ENCODE results near the gene GBP3.
"Not testable (repeated sequence)": the region's sequence is repeated elsewhere in the genome, so short reads cannot be mapped to it uniquely, and the experiment has no call there.

GBP3 gene

GRCh38 chr1:89029051-89029450 is 6.4 kb upstream of the GBP3 start:
- not testable (repeated sequence) for H3K36me3 ChIP-seq (ENCODE audit: insufficient read depth); H3K4me2 ChIP-seq; H3K4me1 ChIP-seq (ENCODE audit: low read depth, poor library complexity, severe bottlenecking); H4K20me1 ChIP-seq (ENCODE audit: insufficient read depth); H3K79me2 ChIP-seq (ENCODE audit: insufficient read depth, low read depth); H3K9ac ChIP-seq; H2AFZ ChIP-seq (ENCODE audit: low read depth); H3K27ac ChIP-seq; H3K4me3 ChIP-seq (IDR thresholded peaks at IDR 0.05; ENCODE audit: insufficient read depth, low read depth, low read length); H3K27me3 ChIP-seq (ENCODE audit: insufficient read depth, low read depth)

- no peaks in the 10 kb centered on the region for H3K79me2 ChIP-seq (ENCODE audit: insufficient read depth, low read depth)
- H3K4me1 ChIP-seq (ENCODE audit: low read depth, poor library complexity, severe bottlenecking) = peaks cover 5% of the 10 kb centered on the region
- H3K4me3 ChIP-seq (IDR thresholded peaks at IDR 0.05; ENCODE audit: insufficient read depth, low read depth, low read length) = no peak overlapping the region
- H3K4me2 ChIP-seq = no peak overlapping the region
- no peaks in the 10 kb centered on the region for H4K20me1 ChIP-seq (ENCODE audit: insufficient read depth)
- H3K27ac ChIP-seq = no peak overlapping the region
- no peak for TF ChIP-seq CTCF (conservative IDR thresholded peaks at IDR 0.05; ENCODE audit: low read depth, low read length)
- H3K27me3 ChIP-seq (ENCODE audit: insufficient read depth, low read depth) = no peaks in the 10 kb centered on the region
- no peak overlapping the region for H2AFZ ChIP-seq (ENCODE audit: low read depth)
- H3K36me3 ChIP-seq (ENCODE audit: insufficient read depth) = no peaks in the 10 kb centered on the region
- no peak overlapping the region for H3K9ac ChIP-seq
Observed at GRCh38 chr1:89025928-89026327, 3.3 kb upstream of the GBP3 start.

- H3K36me3 ChIP-seq (ENCODE audit: insufficient read depth) = no peaks in the 10 kb centered on the region
- H3K4me3 ChIP-seq (IDR thresholded peaks at IDR 0.05; ENCODE audit: insufficient read depth, low read depth, low read length) = no peak overlapping the region
- no peaks in the 10 kb centered on the region for H3K79me2 ChIP-seq (ENCODE audit: insufficient read depth, low read depth)
- TF ChIP-seq CTCF (conservative IDR thresholded peaks at IDR 0.05; ENCODE audit: low read depth, low read length) = no peak
- peak overlapping the region; percentile 95 for H2AFZ ChIP-seq (ENCODE audit: low read depth)
- H3K27me3 ChIP-seq (ENCODE audit: insufficient read depth, low read depth) = no peaks in the 10 kb centered on the region
- peaks cover 5% of the 10 kb centered on the region for H3K4me1 ChIP-seq (ENCODE audit: low read depth, poor library complexity, severe bottlenecking)
- peak overlapping the region; percentile 57 for H3K27ac ChIP-seq
- peak overlapping the region; percentile 51; the same call in 1 of the 2 replicates for H3K9ac ChIP-seq
- H3K4me2 ChIP-seq = peak overlapping the region; percentile 78
- no peaks in the 10 kb centered on the region for H4K20me1 ChIP-seq (ENCODE audit: insufficient read depth)
Observed at GRCh38 chr1:89023026-89023425, 360 bp upstream of the GBP3 start.

GRCh38 chr1:89018318-89018717 is 4.3 kb downstream of the GBP3 start:
- not testable (repeated sequence) for H3K9ac ChIP-seq; H3K4me1 ChIP-seq (ENCODE audit: low read depth, poor library complexity, severe bottlenecking); H4K20me1 ChIP-seq (ENCODE audit: insufficient read depth); H3K36me3 ChIP-seq (ENCODE audit: insufficient read depth); H3K27ac ChIP-seq; H3K4me3 ChIP-seq (IDR thresholded peaks at IDR 0.05; ENCODE audit: insufficient read depth, low read depth, low read length); H3K27me3 ChIP-seq (ENCODE audit: insufficient read depth, low read depth); H3K4me2 ChIP-seq; H2AFZ ChIP-seq (ENCODE audit: low read depth); H3K79me2 ChIP-seq (ENCODE audit: insufficient read depth, low read depth)

- no peak overlapping the region for H3K27ac ChIP-seq
Observed at GRCh38 chr1:89008511-89008910, 14.2 kb downstream of the GBP3 start.

More at GRCh38 chr1:89008511-89008910, 14.2 kb downstream of the GBP3 start:
- no peak for TF ChIP-seq CTCF (conservative IDR thresholded peaks at IDR 0.05; ENCODE audit: low read depth, low read length)
- Histone ChIP-seq H3K4me2 (no peak overlapping the region), H3K36me3 (ENCODE audit: insufficient read depth) (no peaks in the 10 kb centered on the region), H3K9ac (no peak overlapping the region), H2AFZ (ENCODE audit: low read depth) (no peak overlapping the region), H3K4me1 (ENCODE audit: low read depth, poor library complexity, severe bottlenecking) (no peaks in the 10 kb centered on the region), H3K79me2 (ENCODE audit: insufficient read depth, low read depth) (no peaks in the 10 kb centered on the region), H3K27me3 (ENCODE audit: insufficient read depth, low read depth) (no peaks in the 10 kb centered on the region), H3K4me3 (IDR thresholded peaks at IDR 0.05; ENCODE audit: insufficient read depth, low read depth, low read length) (no peak overlapping the region), H4K20me1 (ENCODE audit: insufficient read depth) (no peaks in the 10 kb centered on the region)
